ENCODE measurements around the gene BCAS3. TPM values are rescaled to one million over a fixed set of nuclear protein-coding genes. Genes with fewer than 3 reads are reported as not detected.

The BCAS3 gene
- total and polyA plus RNA-seq, 12 donors: 6.1 to 21.8 (median 17.2) TPM

DNA sequence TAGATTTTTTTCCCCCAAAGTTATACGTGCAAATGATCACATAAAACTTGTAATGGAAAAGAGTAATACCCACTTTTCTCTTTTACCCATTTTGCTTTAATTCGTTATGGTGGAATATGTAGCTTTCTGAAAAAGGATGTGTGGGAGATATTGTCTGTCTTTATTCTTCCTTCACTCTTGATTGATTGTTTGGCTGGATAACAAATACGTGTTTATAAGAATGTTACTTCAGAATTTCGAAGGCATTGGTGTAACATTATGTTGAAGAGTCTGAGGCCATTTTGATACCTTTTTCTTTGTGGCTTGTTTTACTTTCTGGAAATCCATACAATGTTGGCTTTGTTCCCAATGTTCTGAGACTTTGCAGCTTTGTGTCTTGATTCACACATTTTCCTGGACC, 71.4 kb downstream of the BCAS3 start:
- 88 to 90% methylated on average over 4 of the region's 4 CpGs for WGBS, 2 donors
- H3K4me3 ChIP-seq: no peak overlapping the region
- no peak overlapping the region for H3K27ac ChIP-seq
- TF ChIP-seq, protein P1, sequence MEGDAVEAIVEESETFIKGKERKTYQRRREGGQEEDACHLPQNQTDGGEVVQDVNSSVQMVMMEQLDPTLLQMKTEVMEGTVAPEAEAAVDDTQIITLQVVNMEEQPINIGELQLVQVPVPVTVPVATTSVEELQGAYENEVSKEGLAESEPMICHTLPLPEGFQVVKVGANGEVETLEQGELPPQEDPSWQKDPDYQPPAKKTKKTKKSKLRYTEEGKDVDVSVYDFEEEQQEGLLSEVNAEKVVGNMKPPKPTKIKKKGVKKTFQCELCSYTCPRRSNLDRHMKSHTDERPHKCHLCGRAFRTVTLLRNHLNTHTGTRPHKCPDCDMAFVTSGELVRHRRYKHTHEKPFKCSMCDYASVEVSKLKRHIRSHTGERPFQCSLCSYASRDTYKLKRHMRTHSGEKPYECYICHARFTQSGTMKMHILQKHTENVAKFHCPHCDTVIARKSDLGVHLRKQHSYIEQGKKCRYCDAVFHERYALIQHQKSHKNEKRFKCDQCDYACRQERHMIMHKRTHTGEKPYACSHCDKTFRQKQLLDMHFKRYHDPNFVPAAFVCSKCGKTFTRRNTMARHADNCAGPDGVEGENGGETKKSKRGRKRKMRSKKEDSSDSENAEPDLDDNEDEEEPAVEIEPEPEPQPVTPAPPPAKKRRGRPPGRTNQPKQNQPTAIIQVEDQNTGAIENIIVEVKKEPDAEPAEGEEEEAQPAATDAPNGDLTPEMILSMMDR (IDR thresholded peaks at IDR 0.05): no peak
- no peaks in the 10 kb centered on the region for H3K27me3 ChIP-seq
- H3K36me3 ChIP-seq: peaks cover 0 to 10% (median 0%) of the 10 kb centered on the region in 9 donors
- peaks cover 0 to 2% (median 0%) of the 10 kb centered on the region in 9 donors for H3K4me1 ChIP-seq
- H3K9me3 ChIP-seq: peaks cover 0 to 15% (median 12%) of the 10 kb centered on the region in 11 donors
- ATAC-seq: no peak
- DNase-seq: no peak
- intact Hi-C loops (cut with DNase I): no loop called here

DNA sequence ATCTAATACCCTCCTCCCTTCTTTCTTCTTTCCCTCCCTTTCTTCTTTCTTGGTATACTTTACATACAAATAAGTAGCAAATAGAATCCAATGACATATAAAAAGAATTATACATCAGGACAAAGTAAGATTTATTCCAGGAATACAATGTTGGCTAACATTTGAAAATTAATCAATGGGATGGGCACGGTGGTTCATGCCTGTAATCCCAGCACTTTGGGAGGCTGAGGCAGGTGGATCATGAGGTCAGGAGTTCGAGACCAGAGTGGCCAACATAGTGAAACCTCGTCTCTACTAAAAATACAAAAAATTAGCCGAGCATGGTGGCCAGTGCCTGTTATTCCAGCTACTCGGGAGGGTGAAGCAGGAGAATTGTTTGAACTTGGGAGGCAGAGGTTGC, 72.1 kb downstream of the BCAS3 start:
- Histone ChIP-seq H3K27ac (no peak overlapping the region), H3K36me3 (peaks cover 0 to 10% (median 0%) of the 10 kb centered on the region in 9 donors), H3K9me3 (peaks cover 0 to 15% (median 12%) of the 10 kb centered on the region in 11 donors), H3K4me3 (no peak overlapping the region), H3K4me1 (no peaks in the 10 kb centered on the region), H3K27me3 (no peaks in the 10 kb centered on the region)
- intact Hi-C loops (cut with DNase I): no loop called here
- WGBS, 2 donors: 95 to 98% methylated on average over 5 of the region's 5 CpGs
- TF ChIP-seq, protein P1 (IDR thresholded peaks at IDR 0.05): no peak
- DNase-seq: no peak
- ATAC-seq: no peak

DNA sequence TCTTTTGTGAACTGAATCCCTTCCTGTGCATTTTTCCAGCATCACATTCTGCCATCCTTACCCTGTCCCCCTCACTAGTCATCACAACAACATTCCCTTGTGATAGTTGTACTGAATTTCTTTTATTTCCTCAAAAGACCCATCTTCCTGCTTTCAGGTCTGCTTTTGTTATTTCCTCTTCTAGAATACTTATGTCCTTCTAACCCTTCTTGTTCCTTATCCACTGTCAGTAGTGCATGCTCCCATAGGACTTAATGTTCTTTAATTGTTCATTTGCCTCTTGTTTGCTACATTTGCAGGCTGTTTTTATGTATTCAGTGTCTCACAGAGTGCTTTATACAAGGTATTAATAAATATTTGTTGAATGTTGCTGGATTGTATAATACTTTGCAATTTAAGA, 73.0 kb downstream of the BCAS3 start:
- peaks cover 0 to 10% (median 0%) of the 10 kb centered on the region in 9 donors for H3K36me3 ChIP-seq
- H3K27me3 ChIP-seq: no peaks in the 10 kb centered on the region
- H3K4me3 ChIP-seq: no peak overlapping the region
- peak in 1 of 8 donors; percentile 14 for ATAC-seq
- no peak overlapping the region for H3K27ac ChIP-seq
- no peaks in the 10 kb centered on the region for H3K4me1 ChIP-seq
- peaks cover 0 to 15% (median 12%) of the 10 kb centered on the region in 11 donors for H3K9me3 ChIP-seq
- intact Hi-C loops (cut with DNase I): no loop called here
- TF ChIP-seq, protein P1 (IDR thresholded peaks at IDR 0.05): no peak
- DNase-seq: no peak

DNA sequence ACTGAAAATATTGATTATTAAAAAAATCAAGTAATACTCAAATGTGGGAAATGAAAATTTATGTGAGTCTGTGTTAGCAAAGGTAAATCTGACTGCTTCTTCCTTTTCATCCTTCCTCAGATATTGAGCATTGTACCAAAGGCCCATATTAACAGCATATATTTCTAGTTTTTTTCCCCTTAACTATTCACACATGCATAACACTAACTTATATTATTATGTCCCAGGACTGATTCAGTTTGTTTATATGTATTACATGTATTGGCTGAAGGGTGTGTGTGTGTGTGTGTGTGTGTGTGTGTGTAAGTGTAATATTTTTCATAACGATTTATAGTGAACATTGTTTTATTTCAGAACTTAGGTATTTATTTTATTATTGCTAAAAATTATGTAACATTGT, 74.2 kb downstream of the BCAS3 start:
- peaks cover 0 to 15% (median 12%) of the 10 kb centered on the region in 11 donors for H3K9me3 ChIP-seq
- no peak for DNase-seq
- TF ChIP-seq, protein P1 (IDR thresholded peaks at IDR 0.05): no peak
- peaks cover 0 to 10% (median 0%) of the 10 kb centered on the region in 9 donors for H3K36me3 ChIP-seq
- no peaks in the 10 kb centered on the region for H3K4me1 ChIP-seq
- WGBS, 2 donors: 94 to 99% methylated on average over 1 of the region's 1 CpG
- ATAC-seq: no peak
- intact Hi-C loops (cut with DNase I): no loop called here
- H3K27me3 ChIP-seq: no peaks in the 10 kb centered on the region
- no peak overlapping the region for H3K27ac ChIP-seq
- no peak overlapping the region for H3K4me3 ChIP-seq

All from heart right ventricle (tissue), 16 donors.